ENCODE data around the gene CREBBP.

CREBBP gene

GRCh38 chr16:3767333-3767986 is 113.1 kb downstream of the CREBBP start:
- DNase-seq (ENCODE audit: low spot score) = no peak

GRCh38 chr16:3766177-3766576 is 114.3 kb downstream of the CREBBP start:
- no peak for DNase-seq (ENCODE audit: low spot score)

GRCh38 chr16:3764409-3764808 is 116.1 kb downstream of the CREBBP start:
- DNase-seq (ENCODE audit: low spot score) = no peak

- no peak for DNase-seq (ENCODE audit: low spot score)
Observed at GRCh38 chr16:3762107-3762750, 118.3 kb downstream of the CREBBP start.

- DNase-seq (ENCODE audit: low spot score) = no peak
Observed at GRCh38 chr16:3761375-3762106, 119.0 kb downstream of the CREBBP start.

- DNase-seq (ENCODE audit: low spot score) = no peak
Observed at GRCh38 chr16:3760518-3760917, 120.0 kb downstream of the CREBBP start.

GRCh38 chr16:3759736-3760135 is 120.8 kb downstream of the CREBBP start:
- no peak for DNase-seq (ENCODE audit: low spot score)

GRCh38 chr16:3756113-3756512 is 124.4 kb downstream of the CREBBP start:
- no peak for DNase-seq (ENCODE audit: low spot score)

GRCh38 chr16:3755249-3755648 is 125.3 kb downstream of the CREBBP start:
- DNase-seq (ENCODE audit: low spot score) = no peak

GRCh38 chr16:3754772-3755171 is 125.7 kb downstream of the CREBBP start:
- DNase-seq (ENCODE audit: low spot score) = no peak

- no peak for DNase-seq (ENCODE audit: low spot score)
Observed at GRCh38 chr16:3754081-3754703, 126.3 kb downstream of the CREBBP start.

GRCh38 chr16:3752984-3753383 is 127.5 kb downstream of the CREBBP start:
- DNase-seq (ENCODE audit: low spot score) = no peak

- no peak for DNase-seq (ENCODE audit: low spot score)
Observed at GRCh38 chr16:3751878-3752277, 128.6 kb downstream of the CREBBP start.

GRCh38 chr16:3748307-3748706 is 132.2 kb downstream of the CREBBP start:
- DNase-seq (ENCODE audit: low spot score) = no peak

- no peak for DNase-seq (ENCODE audit: low spot score)
Observed at GRCh38 chr16:3745751-3746355, 134.7 kb downstream of the CREBBP start.

- DNase-seq (ENCODE audit: low spot score) = no peak
Observed at GRCh38 chr16:3744018-3744417, 136.5 kb downstream of the CREBBP start.

- no peak for DNase-seq (ENCODE audit: low spot score)
Observed at GRCh38 chr16:3740934-3741333, 139.6 kb downstream of the CREBBP start.

GRCh38 chr16:3740186-3740585 is 140.3 kb downstream of the CREBBP start:
- no peak for DNase-seq (ENCODE audit: low spot score)

- no peak for DNase-seq (ENCODE audit: low spot score)
Observed at GRCh38 chr16:3739636-3740035, 140.9 kb downstream of the CREBBP start.

GRCh38 chr16:3738541-3738940 is 142.0 kb downstream of the CREBBP start:
- no peak for DNase-seq (ENCODE audit: low spot score)

GRCh38 chr16:3738128-3738527 is 142.4 kb downstream of the CREBBP start:
- no peak for DNase-seq (ENCODE audit: low spot score)

- DNase-seq (ENCODE audit: low spot score) = no peak
Observed at GRCh38 chr16:3737181-3737580, 143.3 kb downstream of the CREBBP start.

All from SK-N-DZ (cell line).